Neural progenitor cell (in vitro differentiated cells): ENCODE measurements around the gene TMPRSS11B.

ENCODE experiments used
- EZH2 ChIP-seq: fragments of 200-600 bp; sonication (generic); IDR thresholded peaks from 2 replicates; pipeline ENCODE4 v1.6.1; 2017; ENCODE audit warnings: antibody characterized with exemption, mild to moderate bottlenecking, moderate library complexity
- EZH2phosphoT487 ChIP-seq: fragments of 200-600 bp; sonication (generic); IDR thresholded peaks from 2 replicates; pipeline ENCODE4 v1.6.1; 2017; ENCODE audit warnings: antibody characterized with exemption
- TF ChIP-seq, protein P1 (sequence below): fragments of 200-600 bp; sonication (generic); IDR thresholded peaks from 2 replicates; pipeline ENCODE4 v1.5.1; 2017; ENCODE audit warnings: antibody characterized with exemption, mild to moderate bottlenecking

DNA sequence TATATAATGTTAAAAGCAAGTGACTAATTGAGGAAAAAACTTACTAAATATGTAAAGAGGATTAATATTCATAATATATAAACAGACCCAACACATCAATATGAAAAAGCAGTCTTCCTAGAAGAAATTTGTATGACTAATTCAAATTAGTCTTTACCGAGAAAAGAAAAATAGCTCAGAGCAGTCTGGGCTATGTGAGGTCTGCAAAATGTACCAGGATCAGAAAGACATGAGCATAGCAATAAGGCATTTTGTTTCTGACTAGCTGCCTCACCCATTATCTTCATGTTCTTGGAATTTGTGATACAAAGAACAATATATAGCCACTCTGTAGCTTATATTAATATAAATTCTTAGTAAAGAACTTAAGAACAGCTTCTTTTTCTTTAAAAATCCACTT, 13.7 kb upstream of the TMPRSS11B start:
- TF ChIP-seq, protein P1, sequence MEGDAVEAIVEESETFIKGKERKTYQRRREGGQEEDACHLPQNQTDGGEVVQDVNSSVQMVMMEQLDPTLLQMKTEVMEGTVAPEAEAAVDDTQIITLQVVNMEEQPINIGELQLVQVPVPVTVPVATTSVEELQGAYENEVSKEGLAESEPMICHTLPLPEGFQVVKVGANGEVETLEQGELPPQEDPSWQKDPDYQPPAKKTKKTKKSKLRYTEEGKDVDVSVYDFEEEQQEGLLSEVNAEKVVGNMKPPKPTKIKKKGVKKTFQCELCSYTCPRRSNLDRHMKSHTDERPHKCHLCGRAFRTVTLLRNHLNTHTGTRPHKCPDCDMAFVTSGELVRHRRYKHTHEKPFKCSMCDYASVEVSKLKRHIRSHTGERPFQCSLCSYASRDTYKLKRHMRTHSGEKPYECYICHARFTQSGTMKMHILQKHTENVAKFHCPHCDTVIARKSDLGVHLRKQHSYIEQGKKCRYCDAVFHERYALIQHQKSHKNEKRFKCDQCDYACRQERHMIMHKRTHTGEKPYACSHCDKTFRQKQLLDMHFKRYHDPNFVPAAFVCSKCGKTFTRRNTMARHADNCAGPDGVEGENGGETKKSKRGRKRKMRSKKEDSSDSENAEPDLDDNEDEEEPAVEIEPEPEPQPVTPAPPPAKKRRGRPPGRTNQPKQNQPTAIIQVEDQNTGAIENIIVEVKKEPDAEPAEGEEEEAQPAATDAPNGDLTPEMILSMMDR = no peak
- TF ChIP-seq EZH2 = no peak
- no peak for TF ChIP-seq EZH2phosphoT487
